ENCODE data around the gene DIPK1A.

DIPK1A gene

DNA sequence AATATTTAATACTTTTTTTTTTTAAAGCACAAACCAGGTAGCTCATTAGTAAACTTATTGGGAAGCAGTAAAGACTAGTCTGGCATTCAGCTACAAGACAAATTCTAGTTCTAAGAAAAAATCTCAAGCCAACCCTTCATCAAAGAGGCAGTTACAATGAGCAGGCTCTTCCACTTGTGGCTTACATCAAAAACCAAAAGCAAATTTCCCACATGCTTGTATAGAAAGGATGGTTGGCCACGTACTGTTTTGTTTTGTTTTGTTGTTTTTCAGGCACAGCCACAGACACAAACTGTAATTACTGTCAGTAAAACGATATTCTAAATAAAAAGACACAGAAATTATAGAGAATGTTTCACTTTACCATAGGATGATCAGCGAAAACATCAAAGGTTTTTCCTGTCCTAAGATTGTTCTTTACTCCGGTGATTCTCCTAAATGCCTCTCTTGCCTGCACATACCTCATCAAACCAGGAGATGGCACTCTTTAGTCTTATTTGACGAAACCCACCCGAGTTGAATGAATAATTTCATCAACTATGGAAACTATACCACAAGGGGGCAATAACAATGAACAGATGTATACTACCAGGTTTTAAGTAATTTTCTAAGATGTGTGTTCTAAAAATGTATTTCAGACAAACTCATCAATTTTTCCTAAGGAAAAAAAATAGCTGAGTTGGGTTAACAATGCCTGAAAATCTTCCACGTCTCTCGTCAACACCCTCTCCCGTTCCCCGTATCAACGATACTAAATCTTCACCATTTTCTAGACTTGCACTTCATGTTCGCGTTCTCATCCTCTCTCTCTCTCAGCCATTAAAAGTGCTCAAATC lies 102.5 kb downstream of the DIPK1A start (continued):
- no peak for TF ChIP-seq ZNF514 (tag by site-specific recombination; IDR thresholded peaks at IDR 0.05)
- TF ChIP-seq ZNF658 (tag by site-specific recombination; IDR thresholded peaks at IDR 0.05): no peak
- TF ChIP-seq ZNF549 (tag by site-specific recombination; IDR thresholded peaks at IDR 0.05): no peak
- TF ChIP-seq ZNF266 (tag by site-specific recombination; IDR thresholded peaks at IDR 0.05; ENCODE audit: low read depth): no peak
- TF ChIP-seq FEZF1 (tag by site-specific recombination; IDR thresholded peaks at IDR 0.05): no peak
- no peak for TF ChIP-seq ZNF350 (tag by site-specific recombination; IDR thresholded peaks at IDR 0.05)
- no peak for TF ChIP-seq ZNF132 (tag by site-specific recombination; IDR thresholded peaks at IDR 0.05; ENCODE audit: borderline replicate concordance)
- TF ChIP-seq, protein P1, sequence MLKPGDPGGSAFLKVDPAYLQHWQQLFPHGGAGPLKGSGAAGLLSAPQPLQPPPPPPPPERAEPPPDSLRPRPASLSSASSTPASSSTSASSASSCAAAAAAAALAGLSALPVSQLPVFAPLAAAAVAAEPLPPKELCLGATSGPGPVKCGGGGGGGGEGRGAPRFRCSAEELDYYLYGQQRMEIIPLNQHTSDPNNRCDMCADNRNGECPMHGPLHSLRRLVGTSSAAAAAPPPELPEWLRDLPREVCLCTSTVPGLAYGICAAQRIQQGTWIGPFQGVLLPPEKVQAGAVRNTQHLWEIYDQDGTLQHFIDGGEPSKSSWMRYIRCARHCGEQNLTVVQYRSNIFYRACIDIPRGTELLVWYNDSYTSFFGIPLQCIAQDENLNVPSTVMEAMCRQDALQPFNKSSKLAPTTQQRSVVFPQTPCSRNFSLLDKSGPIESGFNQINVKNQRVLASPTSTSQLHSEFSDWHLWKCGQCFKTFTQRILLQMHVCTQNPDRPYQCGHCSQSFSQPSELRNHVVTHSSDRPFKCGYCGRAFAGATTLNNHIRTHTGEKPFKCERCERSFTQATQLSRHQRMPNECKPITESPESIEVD (tag by site-specific recombination; IDR thresholded peaks at IDR 0.05): no peak
- no peak for TF ChIP-seq ZNF473 (tag by site-specific recombination; IDR thresholded peaks at IDR 0.05)
- TF ChIP-seq ZNF114 (tag by site-specific recombination; IDR thresholded peaks at IDR 0.05): no peak
- TF ChIP-seq ZEB2 (tag by site-specific recombination; IDR thresholded peaks at IDR 0.05): no peak
- TF ChIP-seq ZNF768 (tag by site-specific recombination; IDR thresholded peaks at IDR 0.05): no peak
- no peak for TF ChIP-seq ZNF792 (tag by site-specific recombination; IDR thresholded peaks at IDR 0.05)
- TF ChIP-seq ZNF202 (tag by site-specific recombination; IDR thresholded peaks at IDR 0.05; ENCODE audit: borderline replicate concordance): no peak
- TF ChIP-seq WT1 (tag by site-specific recombination; IDR thresholded peaks at IDR 0.05): no peak
- no peak for TF ChIP-seq SP2 (tag by site-specific recombination; IDR thresholded peaks at IDR 0.05)
- TF ChIP-seq ZNF776 (tag by site-specific recombination; IDR thresholded peaks at IDR 0.05; ENCODE audit: borderline replicate concordance): no peak
- TF ChIP-seq, protein P2, sequence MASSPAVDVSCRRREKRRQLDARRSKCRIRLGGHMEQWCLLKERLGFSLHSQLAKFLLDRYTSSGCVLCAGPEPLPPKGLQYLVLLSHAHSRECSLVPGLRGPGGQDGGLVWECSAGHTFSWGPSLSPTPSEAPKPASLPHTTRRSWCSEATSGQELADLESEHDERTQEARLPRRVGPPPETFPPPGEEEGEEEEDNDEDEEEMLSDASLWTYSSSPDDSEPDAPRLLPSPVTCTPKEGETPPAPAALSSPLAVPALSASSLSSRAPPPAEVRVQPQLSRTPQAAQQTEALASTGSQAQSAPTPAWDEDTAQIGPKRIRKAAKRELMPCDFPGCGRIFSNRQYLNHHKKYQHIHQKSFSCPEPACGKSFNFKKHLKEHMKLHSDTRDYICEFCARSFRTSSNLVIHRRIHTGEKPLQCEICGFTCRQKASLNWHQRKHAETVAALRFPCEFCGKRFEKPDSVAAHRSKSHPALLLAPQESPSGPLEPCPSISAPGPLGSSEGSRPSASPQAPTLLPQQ (tag by site-specific recombination; IDR thresholded peaks at IDR 0.05): no peak
- no peak for TF ChIP-seq ZNF138 (tag by site-specific recombination; IDR thresholded peaks at IDR 0.05; ENCODE audit: borderline replicate concordance)
- TF ChIP-seq, protein P3, sequence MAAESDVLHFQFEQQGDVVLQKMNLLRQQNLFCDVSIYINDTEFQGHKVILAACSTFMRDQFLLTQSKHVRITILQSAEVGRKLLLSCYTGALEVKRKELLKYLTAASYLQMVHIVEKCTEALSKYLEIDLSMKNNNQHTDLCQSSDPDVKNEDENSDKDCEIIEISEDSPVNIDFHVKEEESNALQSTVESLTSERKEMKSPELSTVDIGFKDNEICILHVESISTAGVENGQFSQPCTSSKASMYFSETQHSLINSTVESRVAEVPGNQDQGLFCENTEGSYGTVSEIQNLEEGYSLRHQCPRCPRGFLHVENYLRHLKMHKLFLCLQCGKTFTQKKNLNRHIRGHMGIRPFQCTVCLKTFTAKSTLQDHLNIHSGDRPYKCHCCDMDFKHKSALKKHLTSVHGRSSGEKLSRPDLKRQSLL (tag by site-specific recombination; IDR thresholded peaks at IDR 0.05): no peak; the same call in 1 of the 2 replicates
- TF ChIP-seq ZNF621 (tag by site-specific recombination; IDR thresholded peaks at IDR 0.05): no peak
- TF ChIP-seq ZNF600 (tag by site-specific recombination; IDR thresholded peaks at IDR 0.05): no peak
- TF ChIP-seq MZF1 (tag by site-specific recombination; IDR thresholded peaks at IDR 0.05; ENCODE audit: borderline replicate concordance): no peak
- no peak for TF ChIP-seq SCRT2 (tag by site-specific recombination; IDR thresholded peaks at IDR 0.05)
- TF ChIP-seq, protein P4, sequence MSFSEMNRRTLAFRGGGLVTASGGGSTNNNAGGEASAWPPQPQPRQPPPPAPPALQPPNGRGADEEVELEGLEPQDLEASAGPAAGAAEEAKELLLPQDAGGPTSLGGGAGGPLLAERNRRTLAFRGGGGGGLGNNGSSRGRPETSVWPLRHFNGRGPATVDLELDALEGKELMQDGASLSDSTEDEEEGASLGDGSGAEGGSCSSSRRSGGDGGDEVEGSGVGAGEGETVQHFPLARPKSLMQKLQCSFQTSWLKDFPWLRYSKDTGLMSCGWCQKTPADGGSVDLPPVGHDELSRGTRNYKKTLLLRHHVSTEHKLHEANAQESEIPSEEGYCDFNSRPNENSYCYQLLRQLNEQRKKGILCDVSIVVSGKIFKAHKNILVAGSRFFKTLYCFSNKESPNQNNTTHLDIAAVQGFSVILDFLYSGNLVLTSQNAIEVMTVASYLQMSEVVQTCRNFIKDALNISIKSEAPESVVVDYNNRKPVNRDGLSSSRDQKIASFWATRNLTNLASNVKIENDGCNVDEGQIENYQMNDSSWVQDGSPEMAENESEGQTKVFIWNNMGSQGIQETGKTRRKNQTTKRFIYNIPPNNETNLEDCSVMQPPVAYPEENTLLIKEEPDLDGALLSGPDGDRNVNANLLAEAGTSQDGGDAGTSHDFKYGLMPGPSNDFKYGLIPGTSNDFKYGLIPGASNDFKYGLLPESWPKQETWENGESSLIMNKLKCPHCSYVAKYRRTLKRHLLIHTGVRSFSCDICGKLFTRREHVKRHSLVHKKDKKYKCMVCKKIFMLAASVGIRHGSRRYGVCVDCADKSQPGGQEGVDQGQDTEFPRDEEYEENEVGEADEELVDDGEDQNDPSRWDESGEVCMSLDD (tag by site-specific recombination; IDR thresholded peaks at IDR 0.05): no peak
- TF ChIP-seq, protein P5, sequence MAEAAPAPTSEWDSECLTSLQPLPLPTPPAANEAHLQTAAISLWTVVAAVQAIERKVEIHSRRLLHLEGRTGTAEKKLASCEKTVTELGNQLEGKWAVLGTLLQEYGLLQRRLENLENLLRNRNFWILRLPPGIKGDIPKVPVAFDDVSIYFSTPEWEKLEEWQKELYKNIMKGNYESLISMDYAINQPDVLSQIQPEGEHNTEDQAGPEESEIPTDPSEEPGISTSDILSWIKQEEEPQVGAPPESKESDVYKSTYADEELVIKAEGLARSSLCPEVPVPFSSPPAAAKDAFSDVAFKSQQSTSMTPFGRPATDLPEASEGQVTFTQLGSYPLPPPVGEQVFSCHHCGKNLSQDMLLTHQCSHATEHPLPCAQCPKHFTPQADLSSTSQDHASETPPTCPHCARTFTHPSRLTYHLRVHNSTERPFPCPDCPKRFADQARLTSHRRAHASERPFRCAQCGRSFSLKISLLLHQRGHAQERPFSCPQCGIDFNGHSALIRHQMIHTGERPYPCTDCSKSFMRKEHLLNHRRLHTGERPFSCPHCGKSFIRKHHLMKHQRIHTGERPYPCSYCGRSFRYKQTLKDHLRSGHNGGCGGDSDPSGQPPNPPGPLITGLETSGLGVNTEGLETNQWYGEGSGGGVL (tag by site-specific recombination; IDR thresholded peaks at IDR 0.05): no peak
- TF ChIP-seq ZNF10 (tag by site-specific recombination; IDR thresholded peaks at IDR 0.05): no peak
- TF ChIP-seq ZNF530 (tag by site-specific recombination; IDR thresholded peaks at IDR 0.05; ENCODE audit: low read depth): no peak
- TF ChIP-seq ZNF626 (tag by site-specific recombination; IDR thresholded peaks at IDR 0.05): no peak
- TF ChIP-seq ZNF571 (tag by site-specific recombination; IDR thresholded peaks at IDR 0.05): no peak

Data from HEK293 (cell line).